OCI-LY1 (cell line): ENCODE data around the gene ZSCAN5A.
"Not testable (repeated sequence)": the region's sequence is repeated elsewhere in the genome, so short reads cannot be mapped to it uniquely, and the experiment has no call there.

ENCODE experiments used
- EZH2 ChIP-seq: fragments of 200-600 bp; sonication (generic), shearing (Covaris generic); IDR thresholded peaks from 2 replicates; pipeline ENCODE4 v1.8.0; 2017; ENCODE audit warnings: borderline replicate concordance, mixed run types, mild to moderate bottlenecking, antibody characterized with exemption, low read length, moderate library complexity, mixed read lengths
- TF ChIP-seq, protein P1 (sequence below): fragments of 200-600 bp; sonication (generic), shearing (Covaris generic); IDR thresholded peaks from 2 replicates; pipeline ENCODE4 v1.5.1; 2017; ENCODE audit warnings: mild to moderate bottlenecking, antibody characterized with exemption, low read length, moderate library complexity, mixed read lengths

DNA sequence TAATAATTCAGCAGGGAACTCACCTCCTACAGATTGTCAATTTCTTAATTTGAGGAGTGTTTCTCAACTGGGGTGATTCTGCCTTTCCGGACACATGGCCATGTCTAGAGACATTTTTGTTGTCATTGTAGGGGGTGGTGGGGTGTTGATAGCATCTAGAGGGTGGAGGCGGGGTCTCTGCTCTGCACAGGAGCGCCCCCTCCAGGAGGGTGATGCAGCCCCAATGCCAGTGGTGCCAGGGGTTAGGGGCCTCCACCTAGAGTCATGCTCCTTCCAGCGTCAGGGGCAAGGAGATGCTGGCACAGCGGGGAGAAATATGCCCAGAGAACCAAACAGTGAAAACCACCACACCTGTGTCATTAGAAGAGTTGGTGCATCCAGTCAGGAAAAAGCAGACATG lies 107.1 kb downstream of the ZSCAN5A start:
- TF ChIP-seq, protein P1, sequence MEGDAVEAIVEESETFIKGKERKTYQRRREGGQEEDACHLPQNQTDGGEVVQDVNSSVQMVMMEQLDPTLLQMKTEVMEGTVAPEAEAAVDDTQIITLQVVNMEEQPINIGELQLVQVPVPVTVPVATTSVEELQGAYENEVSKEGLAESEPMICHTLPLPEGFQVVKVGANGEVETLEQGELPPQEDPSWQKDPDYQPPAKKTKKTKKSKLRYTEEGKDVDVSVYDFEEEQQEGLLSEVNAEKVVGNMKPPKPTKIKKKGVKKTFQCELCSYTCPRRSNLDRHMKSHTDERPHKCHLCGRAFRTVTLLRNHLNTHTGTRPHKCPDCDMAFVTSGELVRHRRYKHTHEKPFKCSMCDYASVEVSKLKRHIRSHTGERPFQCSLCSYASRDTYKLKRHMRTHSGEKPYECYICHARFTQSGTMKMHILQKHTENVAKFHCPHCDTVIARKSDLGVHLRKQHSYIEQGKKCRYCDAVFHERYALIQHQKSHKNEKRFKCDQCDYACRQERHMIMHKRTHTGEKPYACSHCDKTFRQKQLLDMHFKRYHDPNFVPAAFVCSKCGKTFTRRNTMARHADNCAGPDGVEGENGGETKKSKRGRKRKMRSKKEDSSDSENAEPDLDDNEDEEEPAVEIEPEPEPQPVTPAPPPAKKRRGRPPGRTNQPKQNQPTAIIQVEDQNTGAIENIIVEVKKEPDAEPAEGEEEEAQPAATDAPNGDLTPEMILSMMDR = peak; percentile 17; the same call in 1 of the 2 replicates
- TF ChIP-seq EZH2 = not testable (repeated sequence)
